GF-D8 (cell line): ENCODE data around the gene EML1.

Experiments
- DNase-seq: peaks from one replicate; lab custom pipeline; 2025; lab: John Stamatoyannopoulos, UW

Gene EML1

GRCh38 chr14:99805757-99806439, 12.7 kb downstream of the EML1 start:
- DNase-seq, result no peak

DNA sequence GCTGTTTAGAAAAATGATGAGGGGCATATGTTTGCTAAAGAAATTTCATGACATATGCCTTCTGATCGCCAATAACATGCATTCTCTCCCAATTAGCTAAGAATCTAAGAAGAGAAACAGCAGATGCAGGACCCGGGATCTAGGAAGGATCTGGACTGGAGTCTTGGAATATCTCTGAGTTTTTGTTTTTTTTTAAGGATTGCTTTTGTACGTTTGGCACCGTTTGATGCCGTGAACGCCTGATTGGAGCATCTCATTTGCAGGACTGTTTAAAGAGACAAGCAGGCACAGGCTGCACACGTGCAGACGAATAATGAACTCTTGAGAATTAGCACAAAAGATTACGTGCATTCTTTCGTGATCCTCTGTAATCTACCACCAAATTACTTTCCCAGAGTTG, 13.6 kb downstream of the EML1 start:
- no peak for DNase-seq

DNA sequence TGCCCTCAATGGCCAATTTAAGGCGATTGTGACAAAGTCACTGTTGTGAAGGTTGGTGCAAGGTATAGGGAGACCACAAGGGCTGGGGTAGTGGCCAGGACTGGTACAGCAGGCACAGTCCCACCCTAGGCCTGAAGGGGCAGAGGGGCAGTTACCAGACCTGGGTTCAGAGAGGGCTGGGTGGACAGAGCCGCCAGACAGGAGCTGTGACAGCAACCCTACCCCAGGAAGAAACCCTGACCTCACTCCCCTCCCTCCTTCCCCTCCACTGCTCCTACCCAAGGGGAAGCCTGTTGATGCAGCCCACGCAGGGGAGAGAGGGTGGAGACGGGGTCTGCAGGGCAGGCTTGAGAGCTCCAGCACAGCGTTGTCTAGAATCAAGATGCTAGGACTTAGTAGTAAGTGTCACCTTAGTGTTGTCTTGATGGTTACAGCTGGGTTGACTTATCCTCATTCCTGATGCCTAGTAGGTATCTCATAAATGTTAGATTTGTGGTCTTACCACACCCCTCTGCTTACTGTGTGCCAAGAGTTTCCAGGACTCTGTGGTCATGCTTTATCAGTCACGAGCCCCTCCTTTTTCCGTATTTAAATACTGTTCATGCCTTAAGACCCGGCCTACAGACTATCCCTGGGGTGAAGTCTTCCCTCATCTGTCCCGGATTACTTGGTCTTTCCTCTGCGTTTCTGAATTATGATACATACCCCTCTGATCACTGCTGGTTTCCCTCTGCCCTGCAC, 14.4 kb downstream of the EML1 start:
- no peak for DNase-seq

GRCh38 chr14:99808154-99808505, 14.9 kb downstream of the EML1 start:
- DNase-seq, result no peak

GRCh38 chr14:99808515-99808914, 15.3 kb downstream of the EML1 start:
- DNase-seq, result no peak

- no peak for DNase-seq
Observed at GRCh38 chr14:99809360-99809759, 16.1 kb downstream of the EML1 start.

DNA sequence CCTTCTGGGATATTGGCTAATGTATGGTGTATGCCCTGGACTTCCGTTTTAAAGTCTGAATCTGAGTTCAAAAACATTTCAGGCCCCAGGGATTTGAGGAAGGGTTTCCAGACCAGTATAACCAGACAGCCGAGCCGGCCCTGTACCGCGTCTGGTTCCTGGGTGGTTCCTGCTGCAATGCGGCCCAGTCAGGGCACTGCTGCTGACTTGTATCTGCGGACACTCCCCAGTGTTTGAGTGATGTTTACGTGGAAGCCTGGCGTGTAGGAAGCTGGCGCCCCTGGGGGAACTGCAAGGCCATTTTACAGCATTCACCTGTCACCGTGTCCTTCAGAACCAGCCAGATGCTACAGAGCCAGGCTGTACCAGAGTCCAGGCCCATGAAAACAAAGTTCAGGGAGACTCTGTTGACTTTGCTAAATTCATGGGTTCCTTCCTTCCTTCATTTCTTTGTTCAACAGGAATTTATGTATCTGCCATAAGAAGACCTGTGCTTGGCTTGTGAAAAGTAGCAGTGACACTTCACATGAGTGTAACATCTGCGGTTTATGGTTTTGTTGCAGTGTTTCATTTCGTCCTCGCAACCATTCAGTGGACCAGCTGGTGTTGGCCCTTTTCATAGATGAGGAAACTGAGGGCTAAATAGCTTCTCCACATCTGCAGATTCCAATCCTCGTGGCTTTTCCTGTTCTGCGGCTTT, 16.8 kb downstream of the EML1 start:
- DNase-seq, result no peak

DNA sequence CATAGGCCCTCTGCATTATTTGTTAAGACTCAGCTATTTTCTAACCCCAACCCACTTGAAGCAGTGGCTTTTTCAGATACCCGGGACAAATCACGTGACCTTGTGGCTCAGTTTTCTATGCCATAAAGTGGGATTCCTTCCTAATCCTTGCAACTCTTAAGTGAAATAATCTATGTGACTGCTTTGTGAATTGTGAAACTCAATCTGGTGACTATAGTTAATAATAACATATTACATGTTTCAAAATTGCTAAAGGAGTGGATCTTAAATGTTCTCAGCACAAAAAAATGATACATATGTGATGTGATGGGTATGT, 17.3 kb downstream of the EML1 start:
- no peak for DNase-seq

DNA sequence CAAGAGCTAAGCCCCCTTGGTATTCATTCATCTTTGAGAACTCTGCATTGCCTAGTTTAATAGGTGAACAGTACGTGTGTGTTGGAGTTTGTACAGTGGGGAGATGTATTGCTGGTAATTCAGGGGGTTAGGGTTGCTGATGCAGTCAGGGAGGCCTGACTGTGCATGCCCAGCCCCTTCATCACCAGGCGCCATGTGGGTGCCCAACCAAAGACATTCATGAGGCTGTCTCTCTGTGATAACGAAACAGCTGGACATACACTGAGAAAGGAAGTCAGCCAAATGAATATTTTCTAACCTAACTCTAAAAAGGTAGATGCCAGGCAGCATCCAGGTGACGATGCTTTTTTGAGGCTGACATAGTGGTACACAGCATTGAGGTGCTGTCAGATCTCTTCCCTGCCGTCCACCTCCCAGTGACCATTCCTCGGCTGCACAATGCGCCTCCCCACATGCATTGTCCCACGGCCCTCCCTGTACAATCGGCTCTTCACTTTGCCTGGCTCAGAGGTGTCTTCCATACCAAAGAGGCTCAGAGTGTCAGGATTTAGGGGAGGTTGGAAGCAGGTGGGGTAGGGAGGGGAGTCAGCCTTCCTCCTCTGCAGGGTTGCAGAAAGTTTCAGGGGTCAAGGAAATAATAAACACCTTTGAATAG, 19.0 kb downstream of the EML1 start:
- no peak for DNase-seq

DNA sequence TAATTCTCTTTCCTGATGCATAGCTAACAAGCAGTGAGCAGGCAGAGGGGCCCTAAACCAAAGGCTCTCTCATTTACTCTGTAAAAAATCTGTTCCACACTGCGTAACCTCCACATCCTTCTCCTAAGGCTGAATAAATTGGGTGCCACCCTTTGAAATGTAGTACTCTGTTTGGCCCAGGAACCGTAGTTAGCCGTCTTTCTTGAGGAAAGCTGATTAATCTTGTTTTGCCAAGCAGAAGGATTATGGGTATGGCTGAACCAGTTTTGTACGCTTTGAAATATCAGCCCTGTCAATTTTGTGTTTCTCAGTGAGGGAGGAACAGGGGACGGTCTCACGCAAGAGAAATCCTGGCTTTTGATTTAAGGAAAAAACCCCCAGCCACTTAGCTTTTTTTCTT, 19.7 kb downstream of the EML1 start:
- no peak for DNase-seq

DNA sequence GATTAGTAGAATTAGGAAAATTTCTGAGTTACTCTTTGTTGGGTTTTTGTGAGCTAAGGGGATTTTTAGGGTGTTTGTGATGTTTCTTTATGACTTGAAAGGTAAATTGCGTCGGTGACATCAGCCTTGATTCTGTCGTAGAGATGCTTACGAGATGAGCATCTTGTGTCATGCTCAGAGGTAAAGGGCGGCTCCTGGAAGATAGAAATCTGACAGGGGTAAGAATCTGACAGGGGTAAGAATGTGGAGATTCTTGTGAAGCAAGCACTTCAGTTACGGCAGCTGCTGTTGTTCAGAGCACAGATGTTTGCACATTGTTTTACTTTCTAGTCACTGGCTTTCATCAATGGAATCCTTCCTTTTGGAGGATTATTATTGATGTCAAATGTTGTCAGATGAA, 22.5 kb downstream of the EML1 start:
- no peak for DNase-seq

- no peak for DNase-seq
Observed at GRCh38 chr14:99816217-99816616, 23.0 kb downstream of the EML1 start.

DNA sequence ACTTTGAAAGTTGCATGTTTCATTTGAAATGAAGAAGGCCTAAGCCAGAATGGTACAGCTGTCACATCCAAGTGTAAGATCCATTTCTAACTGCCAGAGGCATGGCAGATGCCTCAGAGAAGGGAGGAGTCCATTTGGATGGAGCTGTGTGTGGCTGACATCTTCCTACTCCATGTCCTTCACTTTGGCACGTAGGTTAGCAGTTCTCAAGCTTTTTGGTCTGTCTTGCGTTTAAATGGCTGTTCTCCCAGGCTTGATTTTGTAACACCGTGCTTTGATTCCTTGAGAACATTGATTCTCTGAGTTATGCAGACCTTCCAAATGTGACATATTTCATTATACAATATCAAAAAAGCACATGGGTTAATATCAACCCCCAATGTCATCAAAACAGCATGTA, 23.4 kb downstream of the EML1 start:
- no peak for DNase-seq

DNA sequence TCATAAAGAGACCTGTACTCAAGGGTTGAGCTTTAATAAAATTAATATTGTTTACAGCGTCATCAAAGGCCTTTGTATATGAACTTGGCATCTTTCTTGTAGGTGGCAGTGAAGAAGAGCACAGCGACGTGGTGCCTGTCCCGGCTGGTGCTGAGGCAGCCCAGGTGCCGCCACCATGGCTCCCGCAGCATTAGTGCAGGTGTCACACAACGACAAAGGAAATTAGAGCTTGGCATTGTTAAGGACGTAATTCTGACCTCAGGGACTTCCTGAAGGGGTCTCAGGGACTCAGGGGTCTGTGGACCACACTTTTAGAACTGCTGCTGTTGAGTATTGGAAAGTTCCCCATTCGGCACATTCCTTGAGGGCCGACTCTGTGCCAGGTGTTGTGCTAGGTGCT, 24.1 kb downstream of the EML1 start:
- no peak for DNase-seq

- no peak for DNase-seq
Observed at GRCh38 chr14:99818503-99819036, 25.4 kb downstream of the EML1 start.

DNA sequence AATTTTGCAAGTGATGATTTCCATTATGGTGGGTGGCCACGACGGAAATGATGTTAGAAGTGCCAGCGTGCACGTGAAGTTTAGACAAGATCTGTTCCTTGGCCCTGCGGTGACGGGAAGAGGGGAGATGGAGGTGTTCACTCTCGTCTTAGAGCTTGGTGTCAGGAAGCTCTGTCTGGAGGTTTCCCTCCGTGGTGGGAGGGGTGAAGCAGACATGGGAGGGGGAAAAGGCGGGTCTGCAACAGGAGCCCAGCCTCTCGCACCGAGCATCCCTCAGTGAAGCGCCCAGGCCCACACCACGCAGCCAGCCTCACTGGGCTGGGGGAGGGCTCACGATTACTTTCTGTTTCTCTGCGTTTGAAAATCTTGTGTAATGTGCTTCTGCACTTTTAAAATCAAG, 26.3 kb downstream of the EML1 start:
- DNase-seq, result no peak

- DNase-seq, result no peak
Observed at GRCh38 chr14:99820702-99821331, 27.6 kb downstream of the EML1 start.

- no peak for DNase-seq
Observed at GRCh38 chr14:99821519-99822508, 28.6 kb downstream of the EML1 start.

DNA sequence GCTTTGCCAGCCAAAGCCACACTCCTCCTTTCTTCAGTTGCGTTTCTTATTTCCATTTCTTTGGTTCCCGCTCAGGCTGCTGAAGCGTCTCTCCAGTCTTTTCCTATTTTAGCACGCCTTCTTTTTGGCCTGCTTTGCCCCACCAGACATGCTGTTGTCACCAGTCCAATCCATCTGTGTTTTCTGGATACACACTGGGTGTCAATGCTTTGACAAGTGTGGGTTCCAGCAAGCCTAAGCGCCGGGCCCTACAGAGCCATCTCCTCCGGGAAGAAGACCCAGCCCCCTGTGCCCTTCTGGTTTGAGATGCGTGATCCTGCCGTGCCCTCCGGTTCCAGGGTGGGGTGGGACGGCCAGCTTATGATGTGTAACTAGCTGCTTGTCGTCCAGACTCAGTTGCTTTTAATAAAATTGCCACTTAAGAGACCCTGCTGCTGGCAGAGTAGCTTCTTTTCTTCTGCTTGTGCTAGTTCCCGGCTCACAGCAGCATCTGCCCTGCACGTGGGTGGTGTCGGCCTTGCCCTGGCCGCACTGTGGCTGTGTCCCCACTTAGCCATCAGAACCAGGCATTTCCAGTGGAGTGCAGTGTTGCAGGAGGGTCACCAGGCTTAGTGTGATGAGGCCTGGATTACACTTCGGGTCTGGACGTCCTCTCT, 29.7 kb downstream of the EML1 start:
- no peak for DNase-seq

DNA sequence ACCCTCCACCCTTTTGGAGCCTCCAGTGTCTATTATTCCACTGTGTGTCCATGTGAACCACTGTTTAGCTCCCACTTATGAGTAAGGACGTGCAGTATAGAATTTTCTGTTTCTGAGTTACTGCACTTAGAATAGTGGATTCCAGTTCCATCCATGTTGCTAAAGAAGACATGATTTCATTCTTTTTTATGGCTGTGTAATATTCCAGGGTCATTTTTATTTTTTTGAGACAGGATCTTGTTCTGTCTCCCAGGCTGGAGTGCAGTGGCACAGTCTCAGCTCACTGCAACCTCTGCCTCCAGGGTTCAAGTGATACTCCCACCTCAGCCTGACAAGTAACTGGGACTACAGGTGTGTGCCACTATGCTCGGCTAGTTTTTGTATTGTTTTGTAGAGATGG, 31.6 kb downstream of the EML1 start:
- DNase-seq, result no peak
